ENCODE results near the gene CILP2. TPM values are rescaled to one million over a fixed set of nuclear protein-coding genes. Genes with fewer than 3 reads are reported as not detected.

The CILP2 gene
- total RNA-seq, 1 experiment from 2014 or later, result 0.77 TPM

GRCh38 chr19:19595171-19595701 is 57.2 kb downstream of the CILP2 start:
- Histone ChIP-seq H3K27me3 (replicated peaks; ENCODE audit: insufficient read depth, low read depth, low read length, poor library complexity) (no peaks in the 10 kb centered on the region), H3K36me3 (ENCODE audit: insufficient read depth, low read length, poor library complexity, severe bottlenecking) (no peaks in the 10 kb centered on the region), H3K9me3 (ENCODE audit: low read depth, low read length, poor library complexity, severe bottlenecking) (no peaks in the 10 kb centered on the region), H3K27ac (ENCODE audit: low read depth, low read length, poor library complexity, severe bottlenecking) (no peak overlapping the region), H3K4me1 (ENCODE audit: insufficient read depth, low read length, poor library complexity, severe bottlenecking) (peaks cover 20% of the 10 kb centered on the region), H3K4me3 (ENCODE audit: low read depth, low read length, poor library complexity, severe bottlenecking) (no peak overlapping the region)
- BruUV-seq (replicated peaks), result no TSS peak
- TF ChIP-seq EZH2 (IDR thresholded peaks at IDR 0.05; ENCODE audit: borderline replicate concordance, low read depth, low read length, poor library complexity, severe bottlenecking) (no peak), CTCF (conservative IDR thresholded peaks at IDR 0.05; ENCODE audit: low read depth, low read length) (no peak)
- CTCF ChIA-PET, result no interaction called here
- intact Hi-C loops (cut with micrococcal nuclease; ENCODE audit: unreplicated experiment), result no loop called here
- POLR2A ChIA-PET (ENCODE audit: low non-redundant PET), result no interaction called here
- DNase-seq (ENCODE audit: low spot score), result no peak

Other genes with a start within 250 kb of the CILP2 start
- 73.8 and 86.1 TPM in 2 replicates for gene SUGP1, start 217.8 kb upstream of the CILP2 start, total RNA-seq (2021)
- gene MAU2, start 217.4 kb upstream of the CILP2 start, total RNA-seq (2021), result 66.7 and 72.6 TPM in 2 replicates
- gene GATAD2A, start 132.6 kb upstream of the CILP2 start, total RNA-seq (2021), result 202 and 218 TPM in 2 replicates
- gene TSSK6, start 22.7 kb upstream of the CILP2 start, total RNA-seq (2021), result 2.5 TPM in 2 replicates
- gene NDUFA13, start 22.0 kb upstream of the CILP2 start, total RNA-seq (2021), result 421 and 431 TPM in 2 replicates
- 8.6 TPM in 2 replicates for gene YJEFN3, start 9.4 kb upstream of the CILP2 start, total RNA-seq (2021)
- 3.1 and 4.6 TPM in 2 replicates for gene PBX4, start 80.4 kb downstream of the CILP2 start, total RNA-seq (2021)
- 17.2 and 20.6 TPM in 2 replicates for gene LPAR2, start 90.0 kb downstream of the CILP2 start, total RNA-seq (2021)
- gene GMIP, start 105.4 kb downstream of the CILP2 start, total RNA-seq (2021), result 9.0 and 10.9 TPM in 2 replicates
- 88.1 and 94.4 TPM in 2 replicates for gene ATP13A1, start 125.4 kb downstream of the CILP2 start, total RNA-seq (2021)
- gene ZNF101, start 130.6 kb downstream of the CILP2 start, total RNA-seq (2021), result 14.5 and 17.7 TPM in 2 replicates
- gene ZNF14, start 194.8 kb downstream of the CILP2 start, total RNA-seq (2021), result 4.6 and 5.8 TPM in 2 replicates